ENCODE measurements around the gene SIRT4.

DNA sequence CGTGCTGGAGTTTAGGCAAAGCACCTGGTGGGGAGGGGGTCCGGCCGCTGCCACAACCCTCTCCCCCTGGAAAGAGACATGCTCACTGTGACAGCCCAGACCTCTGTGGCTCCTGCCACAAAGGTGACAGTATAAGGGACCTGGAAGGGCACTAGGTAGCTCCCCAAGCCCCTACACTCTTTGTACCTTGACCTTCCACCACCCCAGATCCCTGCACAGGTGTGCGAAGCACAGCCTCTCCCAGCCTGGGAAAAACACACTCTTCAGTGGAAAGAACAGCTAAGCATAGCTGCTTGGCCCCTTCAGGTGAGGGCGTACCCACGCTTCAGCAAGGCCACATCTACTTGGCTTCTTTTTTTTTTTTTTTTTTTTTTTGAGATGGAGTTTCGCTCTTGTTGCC lies 30.4 kb downstream of the SIRT4 start:
- TF ChIP-seq CTCF (conservative IDR thresholded peaks at IDR 0.05; ENCODE audit: low read length) (no peak), EZH2phosphoT487 (IDR thresholded peaks at IDR 0.05; ENCODE audit: borderline replicate concordance) (no peak)
